HCT116 (cell line): Measurements from ENCODE around the gene NBAS. TPM values are rescaled to one million over a fixed set of nuclear protein-coding genes. Genes with fewer than 3 reads are reported as not detected.

Source experiments
- ATAC-seq: fragments of 200-7000 bp; cut with Tn5 transposase; 2 replicates; pipeline ENCODE4 v1.9.1; 2020; ENCODE audit warnings: mild to moderate bottlenecking, moderate library complexity
- BruUV-seq: library from RNA; stranded (reverse); fragments of 400-500 nt; replicated peaks from 2 replicates; lab custom pipeline; 2021; lab: Mats Ljungman, UMichigan
- CTCF ChIA-PET: fragments of 300-600 bp; sonication (Branson Sonifier 250); formaldehyde crosslinking; loops from one replicate; lab custom pipeline; 2021; ENCODE audit warnings: antibody characterized with exemption; lab: Charles Lee
- POLR2A ChIA-PET: fragments of 300-600, 350-600 bp; sonication (Branson Sonifier 250); formaldehyde crosslinking; loops from one replicate; lab custom pipeline; 2021; ENCODE audit warnings: antibody characterized with exemption; lab: Charles Lee
- RAD21 ChIA-PET, 2 experiments: fragments of 300-600 bp; sonication (Branson Sonifier 250); formaldehyde crosslinking; loops; one replicate each; lab custom pipeline; 2023; ENCODE audit warnings: low total read pairs in 2 of 2; ENCODE audit not compliant: uncharacterized antibody in 2 of 2, unreplicated experiment in 2 of 2, low non-redundant PET in 1 of 2; lab: Charles Lee
- DNase-seq: peaks from one replicate; pipeline ENCODE4 v3.0.0-alpha.2; 2010; ENCODE audit warnings: low read depth, low spot score
- H2AFZ ChIP-seq: fragments of 200-600 bp; shearing (Covaris generic), sonication (generic); 2 replicates; pipeline ENCODE4 v1.6.1; 2017; ENCODE audit warnings: low read depth, mixed run types, mixed read lengths, antibody characterized with exemption, low read length; ENCODE audit not compliant: poor library complexity, severe bottlenecking
- H3K27ac ChIP-seq: 2 replicates; pipeline ENCODE4 v1.5.1; 2012; ENCODE audit warnings: low read depth, low read length
- H3K27me3 ChIP-seq: fragments of 200-600 bp; sonication (generic); 2 replicates; pipeline ENCODE4 v1.6.1; 2016; ENCODE audit warnings: mixed run types, low read length, mixed read lengths; ENCODE audit not compliant: insufficient read depth
- H3K36me3 ChIP-seq, 2 experiments: fragments of 200-500 bp in 1 of 2; fragments of 200-600 bp in 1 of 2; sonication (Bioruptor generic) in 1 of 2; sonication (generic) in 1 of 2; 2 replicates each; pipeline versions ENCODE4 v1.5.1 to v1.6.1; 2014 to 2016; ENCODE audit warnings: low read length in 2 of 2, inconsistent platforms in 1 of 2, mixed read lengths in 1 of 2, mixed run types in 1 of 2; ENCODE audit not compliant: insufficient read depth in 2 of 2, control insufficient read depth in 1 of 2
- H3K4me1 ChIP-seq, 2 experiments: fragments of 200-600 bp in 1 of 2; sonication (generic) in 1 of 2; 2 replicates each; pipeline versions ENCODE4 v1.5.1 to v1.6.1; 2012 to 2017; ENCODE audit warnings: low read length in 2 of 2, inconsistent platforms in 1 of 2, mild to moderate bottlenecking in 1 of 2, mixed read lengths in 1 of 2, mixed run types in 1 of 2, moderate library complexity in 1 of 2; ENCODE audit not compliant: insufficient read depth in 2 of 2, control insufficient read depth in 1 of 2
- H3K4me2 ChIP-seq: fragments of 200-600 bp; sonication (generic); 2 replicates; pipeline ENCODE4 v1.6.1; 2017; ENCODE audit warnings: mixed run types, low read length, mixed read lengths
- H3K4me3 ChIP-seq, 2 experiments: fragments of 200-600 bp in 1 of 2; sonication (generic) in 1 of 2; replicated peaks in 1 of 2; 2 replicates each; pipeline ENCODE4 v1.5.1; 2011 to 2016; ENCODE audit warnings: low read length in 2 of 2, control low read depth in 1 of 2, low read depth in 1 of 2, mild to moderate bottlenecking in 1 of 2, mixed read lengths in 1 of 2, mixed run types in 1 of 2
- H3K79me2 ChIP-seq: fragments of 200-600 bp; sonication (generic); 2 replicates; pipeline ENCODE4 v1.6.1; 2017; ENCODE audit warnings: mild to moderate bottlenecking, mixed run types, low read length, moderate library complexity, mixed read lengths; ENCODE audit not compliant: insufficient read depth
- H3K9ac ChIP-seq: fragments of 200-600 bp; sonication (generic); 2 replicates; pipeline ENCODE4 v1.6.1; 2016; ENCODE audit warnings: low read length, mixed read lengths
- H3K9me2 ChIP-seq: fragments of 200-600 bp; sonication (generic), shearing (Covaris generic); 2 replicates; pipeline ENCODE4 v1.6.1; 2017; ENCODE audit warnings: mixed run types, mild to moderate bottlenecking, moderate library complexity; ENCODE audit not compliant: insufficient read depth
- H3K9me3 ChIP-seq, 2 experiments: fragments of 200-500 bp in 1 of 2; fragments of 200-600 bp in 1 of 2; sonication (Bioruptor generic) in 1 of 2; sonication (generic) in 1 of 2; 2 replicates each; pipeline ENCODE4 v1.6.1; 2014 to 2017; ENCODE audit warnings: low read length in 2 of 2, mixed read lengths in 2 of 2, inconsistent platforms in 1 of 2, low read depth in 1 of 2, mild to moderate bottlenecking in 1 of 2, mixed run types in 1 of 2, moderate library complexity in 1 of 2; ENCODE audit not compliant: control insufficient read depth in 1 of 2, insufficient read depth in 1 of 2
- H4K20me1 ChIP-seq: fragments of 200-600 bp; sonication (generic), shearing (Covaris generic); 2 replicates; pipeline ENCODE4 v1.6.1; 2017; ENCODE audit warnings: mixed run types, mild to moderate bottlenecking, moderate library complexity; ENCODE audit not compliant: insufficient read depth
- CBX3 ChIP-seq: IDR thresholded peaks from 2 replicates; pipeline ENCODE4 v1.6.1; 2012; ENCODE audit warnings: low read depth
- CEBPB ChIP-seq: IDR thresholded peaks from 2 replicates; pipeline ENCODE4 v1.6.1; 2012; ENCODE audit warnings: low read depth
- EGR1 ChIP-seq: IDR thresholded peaks from 2 replicates; pipeline ENCODE4 v1.6.1; 2012; ENCODE audit warnings: low read depth
- ELF1 ChIP-seq: IDR thresholded peaks from 2 replicates; pipeline ENCODE4 v1.6.1; 2012; ENCODE audit warnings: low read depth, borderline replicate concordance
- EZH2 ChIP-seq: fragments of 200-600 bp; sonication (generic); IDR thresholded peaks from 2 replicates; pipeline ENCODE4 v1.6.1; 2017; ENCODE audit warnings: antibody characterized with exemption, mixed run types
- FOSL1 ChIP-seq: IDR thresholded peaks from 2 replicates; pipeline ENCODE4 v1.6.1; 2012; ENCODE audit warnings: low read depth
- JUND ChIP-seq: IDR thresholded peaks from 2 replicates; pipeline ENCODE4 v1.6.1; 2012
- POLR2AphosphoS5 ChIP-seq: IDR thresholded peaks from 2 replicates; pipeline ENCODE4 v1.6.1; 2011; ENCODE audit warnings: mild to moderate bottlenecking, low read depth, low read length, moderate library complexity
- RAD21 ChIP-seq: IDR thresholded peaks from 2 replicates; pipeline ENCODE4 v1.6.1; 2012; ENCODE audit warnings: low read depth, mild to moderate bottlenecking
- SIN3A ChIP-seq: IDR thresholded peaks from 2 replicates; pipeline ENCODE4 v1.6.1; 2012; ENCODE audit warnings: low read depth
- SRF ChIP-seq: IDR thresholded peaks from 2 replicates; pipeline ENCODE4 v1.6.1; 2012; ENCODE audit warnings: low read depth
- TCF7L2 ChIP-seq: IDR thresholded peaks from 2 replicates; pipeline ENCODE4 v1.7.0; 2011; ENCODE audit warnings: borderline replicate concordance, inconsistent platforms; ENCODE audit not compliant: insufficient read depth, insufficient read length; ENCODE audit errors: extremely low read depth
- YY1 ChIP-seq: IDR thresholded peaks from 2 replicates; pipeline ENCODE4 v1.6.1; 2011; ENCODE audit warnings: low read length, low read depth, moderate library complexity, mild to moderate bottlenecking; ENCODE audit not compliant: insufficient replicate concordance; ENCODE audit errors: extremely low read depth
- ZFX ChIP-seq: fragments of 450-650 bp; IDR thresholded peaks from 2 replicates; pipeline ENCODE4 v1.6.1; 2017
- intact Hi-C: fragments of 100-400 bp; cut with micrococcal nuclease; formaldehyde crosslinking; loops from 2 replicates; pipeline ENCODE4 v1.10.0; 2022
- total RNA-seq: library from RNA; stranded (reverse); gene quantifications from one replicate; pipeline ENCODE4 v1.2.1, GENCODE V29; 2021; ENCODE audit not compliant: unreplicated experiment
- TF ChIP-seq, protein P1 (sequence below): IDR thresholded peaks from 2 replicates; pipeline ENCODE4 v1.6.1; 2012
- TF ChIP-seq, protein P2 (sequence below): IDR thresholded peaks from 2 replicates; pipeline ENCODE4 v1.6.1; 2011; ENCODE audit warnings: mild to moderate bottlenecking, low read length, moderate library complexity; ENCODE audit not compliant: insufficient replicate concordance; ENCODE audit errors: extremely low read depth

NBAS gene
- total RNA-seq, 1 experiment from 2014 or later, result 32.8 TPM

DNA sequence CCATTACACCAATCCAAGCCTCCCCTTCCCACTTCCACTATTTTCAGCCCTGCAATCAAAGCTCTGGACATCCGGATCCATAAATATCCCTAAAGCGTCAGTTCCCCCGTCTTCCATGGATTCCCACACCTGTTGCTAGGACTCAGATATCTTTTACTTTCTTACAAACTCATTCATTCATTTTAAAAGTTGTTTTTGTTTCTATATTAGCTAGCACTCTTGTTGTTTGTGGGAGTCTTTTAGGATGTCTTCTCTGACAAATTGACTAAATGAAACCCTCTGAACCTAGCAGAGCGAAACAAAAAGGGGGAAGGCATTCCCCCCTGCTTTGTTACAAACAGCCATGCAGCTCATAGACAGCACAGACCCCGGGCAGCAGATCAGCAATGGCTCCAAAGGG, 9.0 kb upstream of the NBAS start:
- no peaks in the 10 kb centered on the region for H4K20me1 ChIP-seq
- no peaks in the 10 kb centered on the region for H3K36me3 ChIP-seq
- RAD21 ChIA-PET, result no interaction called here
- H3K27me3 ChIP-seq, result no peaks in the 10 kb centered on the region
- no TSS peak for BruUV-seq
- ATAC-seq (no peak), DNase-seq (no peak)
- H3K9me2 ChIP-seq, result no peaks in the 10 kb centered on the region
- POLR2A ChIA-PET, result no interaction called here
- no peaks in the 10 kb centered on the region for H3K79me2 ChIP-seq
- H2AFZ ChIP-seq, result no peak overlapping the region
- TF ChIP-seq, protein P1, sequence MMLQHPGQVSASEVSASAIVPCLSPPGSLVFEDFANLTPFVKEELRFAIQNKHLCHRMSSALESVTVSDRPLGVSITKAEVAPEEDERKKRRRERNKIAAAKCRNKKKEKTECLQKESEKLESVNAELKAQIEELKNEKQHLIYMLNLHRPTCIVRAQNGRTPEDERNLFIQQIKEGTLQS, result no peak
- TF ChIP-seq CBX3, result no peak
- no peak for TF ChIP-seq CEBPB
- no peak for TF ChIP-seq EGR1
- TF ChIP-seq FOSL1, result no peak
- TF ChIP-seq JUND, result no peak
- no peak for TF ChIP-seq EZH2
- no peak for TF ChIP-seq RAD21
- TF ChIP-seq YY1, result no peak
- no peak for TF ChIP-seq POLR2AphosphoS5
- TF ChIP-seq SRF, result no peak
- TF ChIP-seq ELF1, result no peak
- no peaks in the 10 kb centered on the region for H3K9me3 ChIP-seq
- H3K4me1 ChIP-seq, result no peaks in the 10 kb centered on the region
- intact Hi-C loops, result loop anchor here (10.0 kb wide), 1 partner anchor 505 kb away; no protein-coding TSS in a partner anchor
- H3K4me2 ChIP-seq, result no peak overlapping the region
- CTCF ChIA-PET, result no interaction called here
- no peak overlapping the region for H3K9ac ChIP-seq
- no peak overlapping the region for H3K27ac ChIP-seq
- no peak overlapping the region for H3K4me3 ChIP-seq

DNA sequence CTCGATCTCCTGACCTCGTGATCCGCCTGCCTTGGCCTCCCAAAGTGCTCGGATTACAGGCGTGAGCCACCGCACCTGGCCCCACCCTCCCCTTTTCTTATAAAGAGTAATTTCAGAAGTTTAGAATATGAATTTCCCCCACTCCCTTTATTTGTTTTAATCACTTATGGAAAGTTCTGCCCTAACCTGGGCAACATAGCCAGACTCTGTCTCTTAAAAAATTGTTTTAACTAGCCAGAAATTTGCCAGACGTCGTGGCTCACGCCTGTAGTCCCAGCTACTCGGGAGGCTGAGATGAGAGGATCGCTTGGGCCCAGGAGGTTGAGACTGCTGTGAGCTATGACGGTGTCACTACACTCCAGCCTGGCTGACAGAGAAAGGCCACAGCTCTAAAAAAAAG, 7.7 kb upstream of the NBAS start:
- no peaks in the 10 kb centered on the region for H3K27me3 ChIP-seq
- no peak overlapping the region for H3K9ac ChIP-seq
- no peak for ATAC-seq
- ChIA-PET RAD21 (no interaction called here), POLR2A (no interaction called here), CTCF (interaction anchor here (1.1 kb wide), 1 partner anchor 9 kb away, joined by 3 read pairs; no protein-coding TSS in a partner anchor)
- no peaks in the 10 kb centered on the region for H3K9me3 ChIP-seq
- no peaks in the 10 kb centered on the region for H3K4me1 ChIP-seq
- no peaks in the 10 kb centered on the region for H3K9me2 ChIP-seq
- no TSS peak for BruUV-seq
- DNase-seq, result no peak
- TF ChIP-seq SIN3A (no peak), CBX3 (no peak), ZFX (no peak), POLR2AphosphoS5 (no peak), TCF7L2 (no peak), JUND (no peak), FOSL1 (no peak)
- TF ChIP-seq, protein P2, sequence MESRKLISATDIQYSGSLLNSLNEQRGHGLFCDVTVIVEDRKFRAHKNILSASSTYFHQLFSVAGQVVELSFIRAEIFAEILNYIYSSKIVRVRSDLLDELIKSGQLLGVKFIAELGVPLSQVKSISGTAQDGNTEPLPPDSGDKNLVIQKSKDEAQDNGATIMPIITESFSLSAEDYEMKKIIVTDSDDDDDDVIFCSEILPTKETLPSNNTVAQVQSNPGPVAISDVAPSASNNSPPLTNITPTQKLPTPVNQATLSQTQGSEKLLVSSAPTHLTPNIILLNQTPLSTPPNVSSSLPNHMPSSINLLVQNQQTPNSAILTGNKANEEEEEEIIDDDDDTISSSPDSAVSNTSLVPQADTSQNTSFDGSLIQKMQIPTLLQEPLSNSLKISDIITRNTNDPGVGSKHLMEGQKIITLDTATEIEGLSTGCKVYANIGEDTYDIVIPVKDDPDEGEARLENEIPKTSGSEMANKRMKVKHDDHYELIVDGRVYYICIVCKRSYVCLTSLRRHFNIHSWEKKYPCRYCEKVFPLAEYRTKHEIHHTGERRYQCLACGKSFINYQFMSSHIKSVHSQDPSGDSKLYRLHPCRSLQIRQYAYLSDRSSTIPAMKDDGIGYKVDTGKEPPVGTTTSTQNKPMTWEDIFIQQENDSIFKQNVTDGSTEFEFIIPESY, result no peak
- H3K4me3 ChIP-seq, result no peak overlapping the region
- H4K20me1 ChIP-seq, result no peaks in the 10 kb centered on the region
- no peak overlapping the region for H3K27ac ChIP-seq
- H3K79me2 ChIP-seq, result no peaks in the 10 kb centered on the region
- intact Hi-C loops, result no loop called here
- no peaks in the 10 kb centered on the region for H3K36me3 ChIP-seq
- H3K4me2 ChIP-seq, result no peak overlapping the region
- no peak overlapping the region for H2AFZ ChIP-seq
